ENCODE measurements around the gene CPSF4L.
A peak's percentile ranks its signal among the peaks of the same experiment; 100 is the strongest.

CPSF4L gene

GRCh38 chr17:73281928-73282327 lies 20.2 kb upstream of the CPSF4L start (continued):
- TF ChIP-seq ZNF169 (tag by site-specific recombination; IDR thresholded peaks at IDR 0.05) (no peak), ZBTB26 (tag by site-specific recombination; optimal IDR thresholded peaks at IDR 0.05) (no peak), ZBTB20 (tag by site-specific recombination; IDR thresholded peaks at IDR 0.05) (peak; percentile 55; the same call in 1 of the 2 replicates), ZSCAN30 (tag by site-specific recombination; IDR thresholded peaks at IDR 0.05) (no peak), ZNF16 (tag by site-specific recombination; IDR thresholded peaks at IDR 0.05; ENCODE audit: low read depth) (no peak), GLIS2 (tag by site-specific recombination; IDR thresholded peaks at IDR 0.05) (no peak), PATZ1 (tag by site-specific recombination; IDR thresholded peaks at IDR 0.05) (0 out of 2 replicates have a peak, but pooled peaks have one; percentile 34), ZBTB49 (tag by site-specific recombination; IDR thresholded peaks at IDR 0.05; ENCODE audit: low read depth) (no peak), ZNF776 (tag by site-specific recombination; IDR thresholded peaks at IDR 0.05; ENCODE audit: borderline replicate concordance) (no peak), IKZF3 (tag by site-specific recombination; IDR thresholded peaks at IDR 0.05) (0 out of 2 replicates have a peak, but pooled peaks have one; percentile 23), BCL11B (tag by site-specific recombination; IDR thresholded peaks at IDR 0.05; ENCODE audit: low read depth) (no peak), ZNF677 (tag by site-specific recombination; IDR thresholded peaks at IDR 0.05) (no peak), FEZF1 (tag by site-specific recombination; IDR thresholded peaks at IDR 0.05) (no peak), ZEB2 (tag by site-specific recombination; IDR thresholded peaks at IDR 0.05) (no peak), ZNF341 (tag by site-specific recombination; IDR thresholded peaks at IDR 0.05; ENCODE audit: low read depth) (0 out of 2 replicates have a peak, but pooled peaks have one; percentile 27), ZNF423 (tag by site-specific recombination; IDR thresholded peaks at IDR 0.05) (peak; percentile 80), OSR2 (tag by site-specific recombination; IDR thresholded peaks at IDR 0.05) (no peak), TCF7L2 (IDR thresholded peaks at IDR 0.05; ENCODE audit: borderline replicate concordance, low read depth, low read length) (no peak), ZNF324 (tag by site-specific recombination; IDR thresholded peaks at IDR 0.05) (no peak), ZFP69B (tag by site-specific recombination; IDR thresholded peaks at IDR 0.05) (no peak), ZNF148 (tag by site-specific recombination; IDR thresholded peaks at IDR 0.05; ENCODE audit: borderline replicate concordance) (no peak), ZNF280C (tag by site-specific recombination; IDR thresholded peaks at IDR 0.05) (no peak), GLIS1 (tag by site-specific recombination; IDR thresholded peaks at IDR 0.05) (peak; percentile 47), ZNF580 (tag by site-specific recombination; IDR thresholded peaks at IDR 0.05) (no peak), ZBTB11 (tag by site-specific recombination; conservative IDR thresholded peaks at IDR 0.05; ENCODE audit: low read depth) (no peak), HOXD13 (CRISPR knock-in tag; IDR thresholded peaks at IDR 0.05; ENCODE audit: borderline replicate concordance) (no peak), ZNF146 (tag by site-specific recombination; IDR thresholded peaks at IDR 0.05) (no peak)
